GM19467 (cell line): ENCODE data around the gene RPS6KB2.
"Not testable (repeated sequence)": the region's sequence is repeated elsewhere in the genome, so short reads cannot be mapped to it uniquely, and the experiment has no call there.

ENCODE experiments used
- ATAC-seq: cut with Tn5 transposase; IDR thresholded peaks from one replicate; pipeline ENCODE4 v1.9.1; 2021; ENCODE audit warnings: mild to moderate bottlenecking, moderate library complexity; ENCODE audit not compliant: unreplicated experiment

RPS6KB2 gene

DNA sequence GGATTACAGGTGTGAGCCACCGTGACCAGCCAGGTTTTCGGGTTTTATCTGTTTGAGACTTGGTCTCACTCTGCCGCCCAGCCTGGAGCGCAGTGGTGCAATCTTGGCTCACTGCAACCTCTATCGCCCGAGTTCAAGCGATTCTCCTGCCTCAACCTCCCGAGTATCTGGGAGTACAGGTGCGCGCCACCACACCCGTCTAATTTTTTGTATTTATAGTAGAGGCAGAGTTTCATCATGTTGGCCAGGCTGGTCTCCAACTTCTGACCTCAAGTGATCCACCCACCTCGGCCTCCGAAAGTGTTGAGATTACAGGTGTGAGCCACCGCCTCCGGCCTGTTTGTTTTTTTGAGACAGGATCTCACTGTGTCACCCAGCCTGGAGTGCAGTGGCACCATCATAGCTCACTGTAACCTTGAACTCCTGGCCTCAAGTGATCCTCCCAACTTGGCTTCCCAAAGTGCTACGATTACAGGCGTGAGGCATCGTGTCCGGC is 882 bp upstream of the RPS6KB2 start:
- not testable (repeated sequence) for ATAC-seq

DNA sequence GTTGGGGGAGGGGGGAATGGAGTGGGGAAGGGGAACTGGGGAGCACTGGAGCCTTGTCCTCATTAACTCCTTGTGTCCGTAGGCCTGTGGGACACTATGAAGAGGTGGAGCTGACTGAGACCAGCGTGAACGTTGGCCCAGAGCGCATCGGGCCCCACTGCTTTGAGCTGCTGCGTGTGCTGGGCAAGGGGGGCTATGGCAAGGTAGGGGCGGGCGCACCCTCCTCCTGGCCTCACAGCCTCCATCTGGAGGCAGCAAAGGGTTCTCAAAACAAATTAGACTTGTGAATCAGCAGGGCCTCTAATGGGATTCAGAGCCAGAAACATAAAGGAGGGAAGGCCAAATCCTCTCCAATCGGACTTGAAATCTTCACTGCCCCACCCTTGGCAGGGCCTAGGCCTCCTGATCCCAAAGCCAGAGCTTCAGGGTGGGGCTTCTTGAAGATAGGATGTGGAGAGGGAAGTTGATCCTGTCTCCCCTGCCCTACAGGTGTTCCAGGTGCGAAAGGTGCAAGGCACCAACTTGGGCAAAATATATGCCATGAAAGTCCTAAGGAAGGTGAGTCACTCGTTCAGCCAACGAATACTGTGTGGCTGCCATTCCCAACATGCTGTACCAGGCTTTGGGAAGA is 859 bp downstream of the RPS6KB2 start:
- ATAC-seq = no peak

DNA sequence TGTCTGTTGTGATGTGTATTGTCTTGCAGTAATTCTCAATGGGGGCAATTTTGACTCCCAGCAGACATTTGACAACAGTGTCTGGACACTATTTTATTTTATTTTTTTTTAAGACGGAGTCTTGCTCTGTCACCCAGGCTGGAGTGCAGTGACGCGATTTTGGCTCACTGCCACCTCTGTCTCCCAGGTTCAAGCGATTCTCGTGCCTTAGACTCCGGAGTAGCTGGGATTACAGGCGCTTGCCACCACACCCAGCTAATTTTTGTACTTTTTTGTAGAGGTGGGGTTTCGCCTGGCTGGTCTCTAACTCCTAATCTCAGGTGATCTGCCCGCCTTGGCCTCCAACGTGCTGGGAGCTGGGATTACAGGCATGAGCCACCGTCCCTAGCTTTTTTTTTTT is 1.4 kb downstream of the RPS6KB2 start:
- ATAC-seq = no peak

DNA sequence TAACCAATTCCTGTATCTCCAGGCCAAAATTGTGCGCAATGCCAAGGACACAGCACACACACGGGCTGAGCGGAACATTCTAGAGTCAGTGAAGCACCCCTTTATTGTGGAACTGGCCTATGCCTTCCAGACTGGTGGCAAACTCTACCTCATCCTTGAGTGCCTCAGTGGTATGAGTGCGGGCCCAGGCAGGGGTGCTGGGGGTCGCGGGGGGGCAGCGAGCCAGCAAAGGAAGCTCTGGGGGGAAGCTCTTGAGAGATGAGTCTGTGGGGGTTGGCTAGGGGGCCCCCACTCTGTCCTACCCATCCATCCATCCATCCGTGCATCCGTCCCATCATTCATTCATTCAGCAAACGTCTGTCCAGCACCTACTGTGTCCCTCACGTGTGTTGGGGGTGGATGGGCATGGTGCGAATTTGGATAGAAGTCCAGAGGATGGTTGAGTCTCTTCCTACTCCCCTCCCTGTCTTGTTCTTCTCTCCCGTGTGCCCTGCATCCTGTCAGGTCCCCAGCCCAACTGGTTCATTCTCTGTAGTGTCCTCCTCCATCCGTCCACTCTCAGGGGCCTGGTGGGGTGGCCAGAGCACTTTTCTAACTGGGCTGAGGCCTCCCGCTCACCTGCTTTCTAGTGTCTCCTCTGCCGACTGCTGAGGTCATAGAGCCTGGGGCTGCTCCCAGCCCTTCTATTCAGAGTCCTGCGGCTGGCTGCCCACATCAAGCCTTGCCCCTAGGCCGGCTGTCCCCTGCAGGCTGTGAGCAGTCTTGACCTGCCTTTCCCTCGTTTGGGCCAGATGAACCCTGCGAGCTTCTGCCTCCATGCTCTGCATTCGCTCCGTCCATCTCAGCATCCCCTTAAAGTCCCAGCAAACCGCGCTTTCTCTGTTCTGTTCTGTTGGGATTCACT is 3.3 kb downstream of the RPS6KB2 start:
- no peak for ATAC-seq

DNA sequence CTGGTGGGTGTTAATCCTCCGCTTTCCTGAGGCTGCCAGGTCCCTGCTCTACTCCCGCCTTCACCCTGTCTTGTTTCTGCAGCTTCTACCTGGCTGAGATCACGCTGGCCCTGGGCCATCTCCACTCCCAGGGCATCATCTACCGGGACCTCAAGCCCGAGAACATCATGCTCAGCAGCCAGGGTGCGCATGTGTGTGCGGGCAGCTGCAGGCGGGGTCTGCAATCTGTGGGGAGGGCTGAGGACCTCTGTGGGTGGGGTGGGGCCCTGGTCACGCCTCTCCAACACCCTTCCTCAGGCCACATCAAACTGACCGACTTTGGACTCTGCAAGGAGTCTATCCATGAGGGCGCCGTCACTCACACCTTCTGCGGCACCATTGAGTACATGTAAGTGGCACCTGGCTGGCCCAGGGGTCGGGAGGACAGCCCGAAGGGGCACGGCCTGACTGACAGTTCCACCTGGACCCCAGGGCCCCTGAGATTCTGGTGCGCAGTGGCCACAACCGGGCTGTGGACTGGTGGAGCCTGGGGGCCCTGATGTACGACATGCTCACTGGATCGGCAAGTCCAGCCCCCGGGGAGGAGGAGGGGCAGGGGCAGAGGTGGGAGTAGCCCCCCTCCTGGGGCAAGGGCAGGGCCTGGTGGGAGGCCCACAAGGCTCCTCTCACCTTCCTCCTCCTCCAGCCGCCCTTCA is 4.5 kb downstream of the RPS6KB2 start:
- ATAC-seq = no peak

DNA sequence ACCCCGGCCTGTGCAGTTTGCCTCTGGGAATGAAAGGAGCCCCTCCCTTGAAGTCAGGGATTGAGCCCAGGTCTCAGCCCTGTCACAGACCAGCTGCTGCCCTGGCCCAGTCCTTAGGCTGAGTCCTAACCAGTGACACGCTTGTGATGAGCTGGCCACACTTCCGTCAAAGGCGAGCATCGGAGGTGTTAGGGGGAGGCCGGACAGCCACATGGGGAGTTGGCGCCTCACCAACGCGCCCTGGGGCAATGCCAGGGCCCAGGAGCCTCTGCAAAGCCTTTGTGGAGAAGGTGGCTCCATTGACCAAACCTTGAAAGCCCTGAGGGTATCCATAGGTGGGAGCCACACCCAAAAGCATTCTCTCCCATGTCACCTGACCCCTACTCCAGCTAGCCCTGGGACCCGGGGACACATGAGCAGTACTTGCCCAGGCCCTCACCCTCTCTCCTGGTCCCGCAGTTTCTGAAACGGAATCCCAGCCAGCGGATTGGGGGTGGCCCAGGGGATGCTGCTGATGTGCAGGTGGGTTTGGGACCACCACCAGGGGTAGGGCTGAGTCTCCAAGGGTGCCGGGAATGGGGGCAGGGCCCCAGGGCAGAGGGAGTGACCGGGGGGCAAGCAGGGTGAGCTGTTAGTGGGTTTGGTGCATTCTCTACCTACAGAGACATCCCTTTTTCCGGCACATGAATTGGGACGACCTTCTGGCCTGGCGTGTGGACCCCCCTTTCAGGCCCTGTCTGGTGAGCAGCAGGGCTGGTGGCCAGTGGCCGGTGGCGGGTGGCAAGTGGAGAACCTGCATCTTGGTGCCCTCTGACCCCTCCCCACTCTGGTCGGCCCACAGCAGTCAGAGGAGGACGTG is 5.5 kb downstream of the RPS6KB2 start:
- no peak for ATAC-seq

DNA sequence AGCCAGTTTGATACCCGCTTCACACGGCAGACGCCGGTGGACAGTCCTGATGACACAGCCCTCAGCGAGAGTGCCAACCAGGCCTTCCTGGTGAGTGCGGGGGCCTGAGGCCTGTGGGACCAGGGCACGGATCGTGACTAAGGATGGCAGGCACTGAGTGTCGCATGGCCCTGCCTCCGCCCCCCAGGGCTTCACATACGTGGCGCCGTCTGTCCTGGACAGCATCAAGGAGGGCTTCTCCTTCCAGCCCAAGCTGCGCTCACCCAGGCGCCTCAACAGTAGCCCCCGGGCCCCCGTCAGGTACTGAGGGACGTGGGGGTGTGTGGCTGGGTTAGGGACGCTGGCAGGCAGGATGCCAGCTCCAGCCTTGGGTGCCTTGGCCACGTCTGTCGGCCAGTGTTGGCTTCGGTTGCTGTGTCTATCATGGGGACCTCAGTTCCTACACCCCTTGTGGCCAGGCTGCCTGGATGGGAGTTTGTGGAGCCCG is 6.1 kb downstream of the RPS6KB2 start:
- ATAC-seq = no peak

DNA sequence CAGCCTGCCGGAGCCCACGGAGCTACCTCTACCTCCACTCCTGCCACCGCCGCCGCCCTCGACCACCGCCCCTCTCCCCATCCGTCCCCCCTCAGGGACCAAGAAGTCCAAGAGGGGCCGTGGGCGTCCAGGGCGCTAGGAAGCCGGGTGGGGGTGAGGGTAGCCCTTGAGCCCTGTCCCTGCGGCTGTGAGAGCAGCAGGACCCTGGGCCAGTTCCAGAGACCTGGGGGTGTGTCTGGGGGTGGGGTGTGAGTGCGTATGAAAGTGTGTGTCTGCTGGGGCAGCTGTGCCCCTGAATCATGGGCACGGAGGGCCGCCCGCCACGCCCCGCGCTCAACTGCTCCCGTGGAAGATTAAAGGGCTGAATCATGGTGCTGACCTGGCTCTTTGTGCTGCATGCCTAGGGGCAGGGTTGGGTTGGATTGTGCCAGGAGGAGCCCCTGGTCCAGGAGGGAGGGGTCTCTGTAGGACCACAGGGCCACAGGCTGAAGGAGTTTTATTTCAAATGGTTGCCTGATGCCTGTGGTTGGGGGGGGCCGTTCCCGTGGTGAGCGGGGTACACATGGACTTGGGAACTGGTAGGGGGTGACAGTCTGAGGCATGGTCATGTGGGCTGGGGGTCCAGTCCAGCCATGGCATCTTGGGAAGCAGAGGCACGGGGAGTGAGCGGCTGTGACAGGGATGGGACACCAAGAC is 6.9 kb downstream of the RPS6KB2 start:
- ATAC-seq = no peak

DNA sequence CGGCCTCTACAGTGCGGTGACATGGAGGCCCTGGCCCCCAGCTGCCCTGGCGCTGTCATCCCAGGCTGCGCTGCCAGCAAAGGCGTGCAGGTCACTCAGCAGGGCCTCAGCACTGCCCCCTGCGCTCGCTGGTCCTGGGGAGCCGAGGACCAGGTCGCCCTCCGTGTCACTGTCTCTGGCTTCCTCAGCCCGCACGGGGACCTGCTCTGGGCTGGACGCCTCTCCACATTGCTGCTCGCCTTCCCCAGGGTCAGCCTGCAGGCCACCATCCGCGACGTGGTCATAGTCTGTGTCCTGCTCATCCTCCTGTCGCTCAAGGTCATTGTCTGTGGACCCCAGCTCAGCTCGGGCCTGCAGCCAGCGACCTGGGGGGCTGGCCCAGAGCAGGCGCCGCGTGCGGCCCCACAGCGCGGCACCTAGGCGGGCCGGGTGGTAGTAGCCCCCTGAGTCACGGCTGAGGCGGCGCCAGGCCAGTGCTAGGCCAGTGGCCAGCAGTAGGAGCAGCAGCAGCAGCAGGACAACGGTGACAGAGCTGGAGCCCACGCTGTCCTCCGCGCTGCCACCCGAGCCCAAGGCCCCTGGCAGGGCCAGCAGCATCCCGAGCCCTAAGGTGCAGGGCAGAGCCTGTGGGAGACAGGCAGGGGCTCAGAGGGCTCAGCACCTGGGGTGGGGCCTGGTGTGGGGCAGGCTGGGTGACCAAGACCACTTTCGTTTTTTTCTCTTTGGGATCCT is 7.6 kb downstream of the RPS6KB2 start:
- no peak for ATAC-seq

DNA sequence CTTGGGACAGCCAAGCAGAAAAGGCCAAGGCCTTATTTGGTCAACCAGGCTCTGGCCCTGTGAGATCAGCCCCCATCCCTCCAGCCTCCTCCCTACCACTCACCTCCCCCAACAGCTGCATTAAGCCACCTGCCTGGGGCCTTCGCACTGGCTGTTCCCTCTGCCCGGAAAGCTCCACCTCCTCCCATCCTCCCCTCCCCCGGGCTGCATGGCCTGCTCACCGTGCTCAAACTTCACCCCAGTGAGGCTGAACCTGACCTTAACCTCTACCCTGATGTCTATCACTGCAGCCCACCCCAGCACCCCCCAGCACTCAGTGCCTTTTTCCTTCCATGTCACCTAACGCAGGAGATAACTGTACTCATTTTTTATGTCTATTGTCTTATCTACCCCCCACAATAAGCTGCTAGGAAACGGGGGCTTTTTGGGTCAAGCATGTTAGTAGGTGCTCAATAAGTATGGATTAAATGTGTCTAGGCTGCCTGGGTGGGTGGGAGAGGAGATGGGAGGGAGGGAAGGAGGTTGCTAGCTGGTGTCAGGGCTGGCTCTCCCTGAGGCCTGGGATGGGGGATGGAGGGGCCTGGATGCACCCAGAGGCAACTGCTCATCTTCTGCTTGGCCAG is 8.3 kb downstream of the RPS6KB2 start:
- no peak for ATAC-seq

DNA sequence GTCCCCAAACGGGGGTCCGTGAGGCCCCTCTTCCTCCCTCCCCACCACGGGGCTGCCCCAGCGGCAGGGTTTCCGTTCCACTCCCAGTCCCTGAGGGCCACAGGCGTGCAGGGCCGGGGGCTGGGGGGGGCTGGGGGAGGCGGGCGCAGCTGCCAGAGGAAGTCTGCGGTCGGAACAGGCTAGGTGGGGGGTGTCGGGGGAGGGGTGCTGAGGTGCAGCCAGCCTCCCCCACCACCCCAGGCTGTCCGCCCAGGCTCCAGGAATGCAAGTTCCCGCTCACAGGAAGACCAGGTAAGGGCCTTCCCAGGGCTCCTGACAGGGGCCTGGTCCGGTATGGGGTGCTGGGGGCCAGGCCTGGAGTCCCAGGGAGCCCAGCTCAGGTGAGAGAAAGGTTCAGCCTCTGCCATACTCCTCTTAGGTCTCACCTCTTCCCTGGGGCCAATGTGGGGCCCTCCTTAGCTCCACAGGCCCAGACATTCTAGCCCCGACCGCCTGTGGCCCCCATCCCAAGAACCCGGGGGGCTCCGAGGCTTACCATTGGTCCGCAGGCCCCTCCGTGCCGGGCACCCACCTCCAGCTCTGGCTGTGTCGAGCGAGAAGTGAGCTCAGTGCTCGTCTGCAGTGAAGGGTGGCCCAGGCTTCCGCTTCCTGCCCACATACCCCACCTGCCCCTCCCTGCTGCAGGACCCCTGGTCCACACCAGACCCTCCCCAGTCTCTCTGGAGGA is 9.0 kb downstream of the RPS6KB2 start, which contains the start of gene PTPRCAP:
Gene PTPRCAP (minus strand): TSS at position 601 of the 727 bp plus-strand sequence. CDS start 63 bp downstream, at position 538.
- ATAC-seq = no peak

DNA sequence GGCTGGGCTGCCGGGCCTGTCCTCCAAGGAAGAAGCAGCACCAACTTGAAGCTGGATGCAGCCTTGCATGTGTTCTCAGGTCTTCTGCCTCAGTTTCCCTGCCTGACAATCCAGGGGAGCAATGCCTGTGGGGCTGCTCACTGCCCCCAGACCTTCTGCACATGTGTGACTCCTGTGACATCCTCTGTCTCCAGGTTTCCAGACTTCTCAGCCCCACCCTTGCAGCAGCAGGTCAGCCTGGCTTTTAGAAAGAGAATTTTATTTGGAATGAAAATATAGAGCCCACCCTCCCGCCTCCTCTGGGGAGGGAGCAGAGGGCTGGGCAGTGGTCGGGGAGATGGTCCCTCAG is 9.5 kb downstream of the RPS6KB2 start:
- no peak for ATAC-seq

DNA sequence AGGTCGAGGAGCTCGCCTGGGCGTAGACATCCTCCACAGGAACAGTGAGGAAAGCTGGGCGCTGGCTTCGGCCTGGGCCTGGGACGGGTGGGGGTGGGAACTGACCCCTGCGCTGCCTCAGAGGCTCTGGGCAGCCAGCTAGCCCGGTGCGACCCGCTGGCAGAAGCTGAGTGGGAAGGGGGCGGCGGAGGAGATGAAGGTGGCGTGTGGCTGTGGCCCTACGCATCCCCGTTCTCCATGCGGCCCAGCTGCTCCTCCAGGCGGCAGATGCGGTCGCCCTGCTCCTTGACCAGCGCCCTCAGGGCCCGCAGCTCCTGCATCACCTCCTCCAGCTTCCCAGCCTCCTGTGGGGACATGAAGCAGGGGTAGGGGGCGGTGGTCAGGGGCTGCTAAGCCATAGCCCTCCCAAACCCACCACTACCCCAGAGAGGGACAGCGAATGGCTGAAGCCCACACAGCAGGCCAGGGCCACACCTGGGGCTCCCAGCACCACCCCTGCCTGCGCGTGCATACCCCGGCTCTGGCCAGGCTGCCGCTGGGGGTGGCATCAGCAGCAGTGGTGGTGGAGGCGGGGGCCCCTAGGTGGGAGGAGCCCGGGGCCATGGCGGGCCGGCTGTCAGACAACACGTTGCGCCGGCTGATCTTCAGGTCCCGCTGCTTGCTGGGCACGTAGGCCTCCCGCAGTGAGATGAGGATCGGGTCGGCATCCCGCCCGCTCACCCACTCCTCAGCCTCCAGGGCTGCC is 10.0 kb downstream of the RPS6KB2 start:
- ATAC-seq = no peak

DNA sequence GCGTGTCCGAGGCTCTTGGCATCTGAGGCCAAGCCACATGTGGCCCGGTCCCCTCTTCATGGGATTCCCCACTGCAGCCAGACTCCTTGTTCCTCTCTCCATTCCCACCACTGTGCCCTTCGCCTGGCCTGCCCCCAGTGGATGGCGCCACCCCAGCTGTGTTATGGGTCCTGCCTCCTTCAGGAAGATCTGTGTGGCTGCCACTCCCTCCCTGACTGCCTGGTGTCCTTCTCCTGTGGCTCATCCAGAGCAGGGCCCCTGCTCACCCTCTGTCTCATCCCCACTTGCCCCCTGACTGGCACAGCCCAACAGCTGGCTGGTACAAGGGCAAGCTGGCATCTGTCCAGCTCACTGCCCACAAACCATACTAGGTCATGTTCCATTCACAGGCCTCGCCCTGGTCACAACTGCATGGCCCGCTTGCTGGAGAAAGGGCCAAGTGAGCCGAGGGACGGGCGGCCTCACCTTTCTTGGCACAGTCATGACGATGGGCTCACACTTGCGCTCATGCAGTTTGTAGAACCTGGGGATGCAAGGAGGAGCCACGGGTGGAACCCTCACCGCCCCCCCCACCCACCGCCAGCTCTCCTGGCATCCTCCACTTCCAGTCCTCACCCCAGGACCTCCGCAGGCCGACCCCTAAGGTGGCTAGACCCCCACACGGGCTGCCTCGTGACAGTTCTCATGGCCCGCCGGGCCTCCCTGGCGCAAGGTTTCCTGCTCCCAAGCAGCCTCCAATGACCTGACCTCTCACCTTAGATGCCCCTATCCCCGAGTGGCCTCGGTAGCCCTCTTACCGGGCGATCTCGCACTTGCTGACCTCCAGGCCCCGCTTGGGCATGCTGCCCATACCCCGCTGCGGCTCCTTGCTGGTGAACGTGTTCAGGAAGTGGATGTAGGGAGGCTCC is 11.3 kb downstream of the RPS6KB2 start:
- no peak for ATAC-seq

DNA sequence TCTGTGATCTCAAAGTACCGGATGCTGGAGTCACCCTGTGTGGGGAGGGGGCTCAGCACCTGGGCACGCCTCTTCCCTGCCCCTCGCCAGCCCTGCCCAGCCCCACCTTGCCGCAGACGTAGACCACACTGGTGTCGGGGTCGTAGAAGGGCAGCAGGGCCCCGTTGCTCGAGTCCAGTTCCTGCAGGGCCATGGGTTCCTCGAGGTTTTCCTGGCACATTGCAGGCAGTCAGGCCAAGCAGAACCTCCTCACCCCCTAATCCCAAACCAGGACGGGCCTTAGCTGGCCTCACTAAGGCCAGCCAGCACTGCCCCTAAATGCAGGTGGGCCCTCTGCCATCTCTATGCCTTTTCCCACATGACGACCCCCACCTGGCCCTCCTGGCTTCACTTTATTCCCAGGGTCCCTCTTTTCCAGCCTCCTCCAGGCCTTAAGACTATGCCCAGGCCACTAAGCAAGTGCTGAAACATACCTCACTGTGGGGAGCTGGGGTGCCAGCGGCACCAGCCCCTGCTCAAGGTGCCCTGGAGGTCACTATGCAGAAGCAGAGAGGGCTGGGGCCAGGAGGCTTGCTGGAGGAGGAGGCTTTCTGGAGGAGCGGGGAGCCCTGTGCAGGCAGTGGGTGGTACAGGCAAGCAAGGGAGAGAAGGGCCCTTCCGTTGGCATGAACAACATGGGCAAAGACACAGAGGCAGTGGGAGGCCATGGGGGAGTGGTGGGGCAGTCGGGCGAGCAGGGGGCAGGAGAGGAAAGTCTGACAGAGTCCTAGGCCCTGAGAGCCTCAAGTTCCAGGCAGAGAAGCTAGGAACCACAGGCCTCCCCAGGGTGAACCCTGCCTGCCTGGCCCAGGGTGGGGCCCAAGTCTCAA is 12.2 kb downstream of the RPS6KB2 start:
- no peak for ATAC-seq
